ENCODE measurements around the gene CD52. TPM values are rescaled to one million over a fixed set of nuclear protein-coding genes. Genes with fewer than 3 reads are reported as not detected.

CD52 gene
- total and polyA plus RNA-seq, 2 of the 13 experiments (the other 11 are each of a cell fraction or from before 2014, with no cell fraction given), result 0.32 TPM; not detected in 1

DNA sequence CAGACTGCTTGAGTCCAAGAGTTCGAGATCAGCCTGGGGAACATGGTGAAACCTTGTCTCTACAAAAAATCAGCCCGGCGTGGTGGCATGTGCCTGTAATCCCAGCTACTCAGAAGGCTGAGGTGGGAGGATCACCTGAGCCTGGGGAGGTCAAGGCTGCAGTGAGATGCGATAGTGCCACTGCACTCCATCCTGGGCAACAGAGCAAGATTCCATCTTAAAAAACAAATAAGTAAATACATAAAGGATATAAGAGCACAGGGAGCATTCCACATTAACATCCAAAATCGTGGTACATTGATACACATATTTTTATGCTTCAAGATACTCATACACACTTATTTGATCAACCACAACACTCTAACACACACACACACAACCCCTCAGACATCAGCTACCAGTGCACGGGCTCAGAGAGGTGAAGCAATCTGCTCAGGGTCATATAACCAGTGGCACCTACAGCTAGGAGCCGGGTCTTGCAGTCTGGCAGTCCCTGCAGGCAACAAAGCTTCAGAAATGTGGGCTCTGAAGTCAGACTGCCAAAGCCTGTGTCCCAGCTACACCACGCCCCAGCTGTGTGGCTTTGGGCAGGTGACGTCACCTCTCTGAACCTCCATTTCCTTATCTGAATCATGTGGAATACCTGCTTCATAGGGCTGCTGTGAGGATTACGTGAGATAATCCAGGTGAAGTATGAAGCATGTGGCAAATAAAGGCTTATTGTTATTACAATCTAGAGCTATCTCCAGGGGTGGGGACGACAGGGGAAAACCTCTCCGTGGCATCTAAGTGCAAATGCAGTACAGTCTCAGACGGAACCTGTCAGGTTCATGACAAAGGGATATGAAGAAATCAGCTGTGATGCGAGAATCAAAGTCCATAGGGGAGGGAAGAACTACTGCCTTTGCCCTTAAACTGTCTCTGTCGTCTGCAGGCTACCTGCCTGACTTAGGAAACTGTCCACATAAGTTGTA is 40.9 kb downstream of the CD52 start:
- ATAC-seq (peak; percentile 84), DNase-seq (ENCODE audit: low spot score) (peak; percentile 90), FAIRE-seq (peak; percentile 98)
- H4K20me1 ChIP-seq (ENCODE audit: insufficient read depth, low read length), result no peaks in the 10 kb centered on the region
- 13% methylated on average over 12 of the region's 15 CpGs for WGBS (ENCODE audit: low lambda C conversion rate)
- peaks cover 88% of the 10 kb centered on the region for H3K4me1 ChIP-seq (ENCODE audit: insufficient read depth, low read length)
- in situ Hi-C loops (cut with HindIII; ENCODE audit: extremely low pct_ligation_motif_present, low pct_unique_long_range_greater_than_20kb), result no loop called here
- H3K9ac ChIP-seq (ENCODE audit: insufficient read depth, low read depth, low read length), result peak overlapping the region; percentile 67
- peak overlapping the region in 2 of 3 experiments; percentile 16 to 49; a peak in 4 of 6 replicates for H3K4me3 ChIP-seq (replicated peaks in 1 of 3; ENCODE audit: insufficient read depth in 1 of 3, low read depth in 2 of 3, low read length in 3 of 3)
- no peaks in the 10 kb centered on the region for H3K27me3 ChIP-seq (ENCODE audit: control insufficient read depth in 1 of 2, insufficient read depth in 2 of 2, low read length in 2 of 2)
- peak overlapping the region; percentile 77 for H3K4me2 ChIP-seq (ENCODE audit: low read depth, low read length)
- intact Hi-C loops (cut with micrococcal nuclease; ENCODE audit: unreplicated experiment), result loop anchor here (1.0 kb wide), 1 partner anchor 7 kb away; no protein-coding TSS in a partner anchor
- POLR2A ChIA-PET, result interaction anchor here (0.7 to 3.0 kb wide), 9 partner anchors 9 to 79 kb away, joined by 3 to 65 read pairs (median 5); partner anchors contain the start of genes DHDDS and SH3BGRL3
- H2AFZ ChIP-seq (ENCODE audit: low read length), result no peak overlapping the region
- BruUV-seq (replicated peaks), result TSS peak; percentile 91
- H3K9me3 ChIP-seq (ENCODE audit: low read length), result no peaks in the 10 kb centered on the region
- CTCF ChIA-PET (ENCODE audit: low intra/inter-chr PET ratio, low total read pairs), result interaction anchor here (1.3 kb wide), 1 partner anchor 74 kb away, joined by 3 read pairs; no protein-coding TSS in a partner anchor
- no peaks in the 10 kb centered on the region for H3K36me3 ChIP-seq (replicated peaks in 1 of 2; ENCODE audit: control insufficient read depth in 1 of 2, insufficient read depth in 2 of 2, low read length in 2 of 2)
- H3K79me2 ChIP-seq (ENCODE audit: insufficient read depth, low read length), result no peaks in the 10 kb centered on the region
- peak overlapping the region; percentile 81 for H3K27ac ChIP-seq (ENCODE audit: extremely low read length, insufficient read depth, low read length)
- TF ChIP-seq ZC3H13 (CRISPR knock-in tag; IDR thresholded peaks at IDR 0.05) (peak; percentile 50; the same call in 1 of the 2 replicates), ZNF589 (CRISPR knock-in tag; conservative IDR thresholded peaks at IDR 0.05) (0 out of 2 replicates have a peak, but pooled peaks have one; percentile 33), REXO4 (CRISPR knock-in tag; IDR thresholded peaks at IDR 0.05; ENCODE audit: borderline replicate concordance) (no peak), ELF3 (CRISPR knock-in tag; IDR thresholded peaks at IDR 0.05) (peak; percentile 80), RAD51 (IDR thresholded peaks at IDR 0.05; ENCODE audit: borderline replicate concordance) (no peak), SALL1 (CRISPR knock-in tag; IDR thresholded peaks at IDR 0.05) (peak; percentile 53), ZNF768 (CRISPR knock-in tag; IDR thresholded peaks at IDR 0.05) (peak; percentile 96), ZNF510 (CRISPR knock-in tag; IDR thresholded peaks at IDR 0.05; ENCODE audit: low read depth) (no peak), ESRRA (CRISPR knock-in tag; IDR thresholded peaks at IDR 0.05; ENCODE audit: low read depth) (0 out of 2 replicates have a peak, but pooled peaks have one; percentile 19)
- TF ChIP-seq, protein P1, sequence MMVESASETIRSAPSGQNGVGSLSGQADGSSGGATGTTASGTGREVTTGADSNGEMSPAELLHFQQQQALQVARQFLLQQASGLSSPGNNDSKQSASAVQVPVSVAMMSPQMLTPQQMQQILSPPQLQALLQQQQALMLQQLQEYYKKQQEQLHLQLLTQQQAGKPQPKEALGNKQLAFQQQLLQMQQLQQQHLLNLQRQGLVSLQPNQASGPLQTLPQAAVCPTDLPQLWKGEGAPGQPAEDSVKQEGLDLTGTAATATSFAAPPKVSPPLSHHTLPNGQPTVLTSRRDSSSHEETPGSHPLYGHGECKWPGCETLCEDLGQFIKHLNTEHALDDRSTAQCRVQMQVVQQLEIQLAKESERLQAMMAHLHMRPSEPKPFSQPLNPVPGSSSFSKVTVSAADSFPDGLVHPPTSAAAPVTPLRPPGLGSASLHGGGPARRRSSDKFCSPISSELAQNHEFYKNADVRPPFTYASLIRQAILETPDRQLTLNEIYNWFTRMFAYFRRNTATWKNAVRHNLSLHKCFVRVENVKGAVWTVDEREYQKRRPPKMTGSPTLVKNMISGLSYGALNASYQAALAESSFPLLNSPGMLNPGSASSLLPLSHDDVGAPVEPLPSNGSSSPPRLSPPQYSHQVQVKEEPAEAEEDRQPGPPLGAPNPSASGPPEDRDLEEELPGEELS (CRISPR knock-in tag; IDR thresholded peaks at IDR 0.05), result peak; percentile 9; the same call in 1 of the 2 replicates
- TF ChIP-seq, protein P2, sequence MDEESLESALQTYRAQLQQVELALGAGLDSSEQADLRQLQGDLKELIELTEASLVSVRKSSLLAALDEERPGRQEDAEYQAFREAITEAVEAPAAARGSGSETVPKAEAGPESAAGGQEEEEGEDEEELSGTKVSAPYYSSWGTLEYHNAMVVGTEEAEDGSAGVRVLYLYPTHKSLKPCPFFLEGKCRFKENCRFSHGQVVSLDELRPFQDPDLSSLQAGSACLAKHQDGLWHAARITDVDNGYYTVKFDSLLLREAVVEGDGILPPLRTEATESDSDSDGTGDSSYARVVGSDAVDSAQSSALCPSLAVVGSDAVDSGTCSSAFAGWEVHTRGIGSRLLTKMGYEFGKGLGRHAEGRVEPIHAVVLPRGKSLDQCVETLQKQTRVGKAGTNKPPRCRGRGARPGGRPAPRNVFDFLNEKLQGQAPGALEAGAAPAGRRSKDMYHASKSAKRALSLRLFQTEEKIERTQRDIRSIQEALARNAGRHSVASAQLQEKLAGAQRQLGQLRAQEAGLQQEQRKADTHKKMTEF (CRISPR knock-in tag; IDR thresholded peaks at IDR 0.05), result 0 out of 2 replicates have a peak, but pooled peaks have one; percentile 23
- TF ChIP-seq, protein P3, sequence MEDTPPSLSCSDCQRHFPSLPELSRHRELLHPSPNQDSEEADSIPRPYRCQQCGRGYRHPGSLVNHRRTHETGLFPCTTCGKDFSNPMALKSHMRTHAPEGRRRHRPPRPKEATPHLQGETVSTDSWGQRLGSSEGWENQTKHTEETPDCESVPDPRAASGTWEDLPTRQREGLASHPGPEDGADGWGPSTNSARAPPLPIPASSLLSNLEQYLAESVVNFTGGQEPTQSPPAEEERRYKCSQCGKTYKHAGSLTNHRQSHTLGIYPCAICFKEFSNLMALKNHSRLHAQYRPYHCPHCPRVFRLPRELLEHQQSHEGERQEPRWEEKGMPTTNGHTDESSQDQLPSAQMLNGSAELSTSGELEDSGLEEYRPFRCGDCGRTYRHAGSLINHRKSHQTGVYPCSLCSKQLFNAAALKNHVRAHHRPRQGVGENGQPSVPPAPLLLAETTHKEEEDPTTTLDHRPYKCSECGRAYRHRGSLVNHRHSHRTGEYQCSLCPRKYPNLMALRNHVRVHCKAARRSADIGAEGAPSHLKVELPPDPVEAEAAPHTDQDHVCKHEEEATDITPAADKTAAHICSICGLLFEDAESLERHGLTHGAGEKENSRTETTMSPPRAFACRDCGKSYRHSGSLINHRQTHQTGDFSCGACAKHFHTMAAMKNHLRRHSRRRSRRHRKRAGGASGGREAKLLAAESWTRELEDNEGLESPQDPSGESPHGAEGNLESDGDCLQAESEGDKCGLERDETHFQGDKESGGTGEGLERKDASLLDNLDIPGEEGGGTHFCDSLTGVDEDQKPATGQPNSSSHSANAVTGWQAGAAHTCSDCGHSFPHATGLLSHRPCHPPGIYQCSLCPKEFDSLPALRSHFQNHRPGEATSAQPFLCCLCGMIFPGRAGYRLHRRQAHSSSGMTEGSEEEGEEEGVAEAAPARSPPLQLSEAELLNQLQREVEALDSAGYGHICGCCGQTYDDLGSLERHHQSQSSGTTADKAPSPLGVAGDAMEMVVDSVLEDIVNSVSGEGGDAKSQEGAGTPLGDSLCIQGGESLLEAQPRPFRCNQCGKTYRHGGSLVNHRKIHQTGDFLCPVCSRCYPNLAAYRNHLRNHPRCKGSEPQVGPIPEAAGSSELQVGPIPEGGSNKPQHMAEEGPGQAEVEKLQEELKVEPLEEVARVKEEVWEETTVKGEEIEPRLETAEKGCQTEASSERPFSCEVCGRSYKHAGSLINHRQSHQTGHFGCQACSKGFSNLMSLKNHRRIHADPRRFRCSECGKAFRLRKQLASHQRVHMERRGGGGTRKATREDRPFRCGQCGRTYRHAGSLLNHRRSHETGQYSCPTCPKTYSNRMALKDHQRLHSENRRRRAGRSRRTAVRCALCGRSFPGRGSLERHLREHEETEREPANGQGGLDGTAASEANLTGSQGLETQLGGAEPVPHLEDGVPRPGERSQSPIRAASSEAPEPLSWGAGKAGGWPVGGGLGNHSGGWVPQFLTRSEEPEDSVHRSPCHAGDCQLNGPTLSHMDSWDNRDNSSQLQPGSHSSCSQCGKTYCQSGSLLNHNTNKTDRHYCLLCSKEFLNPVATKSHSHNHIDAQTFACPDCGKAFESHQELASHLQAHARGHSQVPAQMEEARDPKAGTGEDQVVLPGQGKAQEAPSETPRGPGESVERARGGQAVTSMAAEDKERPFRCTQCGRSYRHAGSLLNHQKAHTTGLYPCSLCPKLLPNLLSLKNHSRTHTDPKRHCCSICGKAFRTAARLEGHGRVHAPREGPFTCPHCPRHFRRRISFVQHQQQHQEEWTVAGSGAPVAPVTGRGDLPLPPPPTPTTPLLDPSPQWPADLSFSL (CRISPR knock-in tag; IDR thresholded peaks at IDR 0.05), result peak; percentile 89

Data from HepG2 (cell line).